ENCODE data around the gene FCAMR. TPM values are rescaled to one million over a fixed set of nuclear protein-coding genes. Genes with fewer than 3 reads are reported as not detected.

FCAMR gene, protein sequence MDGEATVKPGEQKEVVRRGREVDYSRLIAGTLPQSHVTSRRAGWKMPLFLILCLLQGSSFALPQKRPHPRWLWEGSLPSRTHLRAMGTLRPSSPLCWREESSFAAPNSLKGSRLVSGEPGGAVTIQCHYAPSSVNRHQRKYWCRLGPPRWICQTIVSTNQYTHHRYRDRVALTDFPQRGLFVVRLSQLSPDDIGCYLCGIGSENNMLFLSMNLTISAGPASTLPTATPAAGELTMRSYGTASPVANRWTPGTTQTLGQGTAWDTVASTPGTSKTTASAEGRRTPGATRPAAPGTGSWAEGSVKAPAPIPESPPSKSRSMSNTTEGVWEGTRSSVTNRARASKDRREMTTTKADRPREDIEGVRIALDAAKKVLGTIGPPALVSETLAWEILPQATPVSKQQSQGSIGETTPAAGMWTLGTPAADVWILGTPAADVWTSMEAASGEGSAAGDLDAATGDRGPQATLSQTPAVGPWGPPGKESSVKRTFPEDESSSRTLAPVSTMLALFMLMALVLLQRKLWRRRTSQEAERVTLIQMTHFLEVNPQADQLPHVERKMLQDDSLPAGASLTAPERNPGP
- not detected in 2 replicates for total RNA-seq (2014; rRNA removed; shearing (Covaris generic))

DNA sequence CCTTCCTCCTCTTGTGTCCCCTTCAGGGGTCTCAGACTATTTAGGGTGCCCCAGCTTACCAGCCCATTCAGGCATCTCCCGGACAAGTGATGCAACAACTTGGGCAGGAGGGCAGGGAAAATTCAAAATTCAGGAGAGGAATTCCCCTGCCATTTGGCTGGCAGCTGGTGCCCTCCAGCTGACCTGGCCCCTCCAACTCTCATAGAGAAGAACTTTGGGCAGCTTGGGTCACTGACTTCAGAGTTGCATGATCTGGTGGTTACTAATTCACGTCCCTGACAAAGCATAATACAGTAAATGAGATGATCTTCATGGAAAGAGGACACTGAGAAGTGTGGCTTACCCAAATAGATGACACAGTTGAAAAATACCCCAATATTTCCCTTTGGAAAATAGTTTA lies at the start of gene FCAMR:
Gene FCAMR (minus strand): TSS at position 15 of the 400 bp plus-strand sequence. CDS start 335 bp downstream, outside the sequence.

DNA sequence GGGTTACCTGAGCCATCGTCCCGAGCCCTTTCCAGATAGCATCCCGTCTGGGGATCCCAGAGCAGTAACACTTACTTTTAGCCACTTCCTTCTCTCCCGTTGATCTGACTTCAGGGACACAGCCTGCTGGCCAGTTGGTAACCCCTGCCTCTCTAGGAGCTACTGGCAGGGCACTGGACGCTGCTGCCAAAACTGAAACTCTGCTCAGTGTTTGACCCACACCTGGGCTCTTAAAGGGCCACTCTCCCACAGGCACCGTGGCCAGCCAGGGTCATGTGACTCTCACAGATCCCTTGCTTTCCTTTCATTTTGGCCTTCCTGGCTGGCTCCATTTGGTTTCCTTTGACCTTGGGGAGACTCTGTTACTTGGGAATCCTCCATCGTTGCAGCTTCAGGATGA lies 24.0 kb downstream of the FCAMR start, which contains the start of gene PIGR:
Gene PIGR (minus strand): TSS at position 206 of the 400 bp plus-strand sequence. CDS start 5,935 bp downstream, outside the sequence.

DNA sequence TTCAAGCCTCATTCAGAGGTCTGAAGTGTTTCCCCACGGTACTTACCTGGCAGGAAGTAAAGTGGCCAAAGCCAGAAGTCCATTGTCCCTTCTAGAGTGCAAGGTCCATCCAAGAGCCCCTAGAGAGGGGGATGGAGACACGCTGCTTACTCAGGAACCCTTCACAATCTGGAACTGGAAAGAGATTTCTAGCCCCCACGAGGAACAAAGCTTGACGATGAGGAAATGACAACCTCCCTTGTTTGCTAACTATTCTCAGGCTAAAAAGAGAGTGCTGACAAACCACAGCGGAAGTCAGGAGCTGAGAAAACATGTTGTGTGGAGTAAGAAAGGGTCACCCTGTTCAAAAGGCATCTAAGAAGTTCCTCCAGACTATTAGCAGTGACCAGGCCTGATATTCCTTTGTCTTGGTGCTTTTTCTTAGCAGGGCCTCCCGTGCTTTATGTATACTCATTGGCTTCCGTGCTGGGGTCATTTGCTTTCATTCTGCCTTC lies 48.4 kb downstream of the FCAMR start, which contains the start of gene FCMR:
Gene FCMR (minus strand): TSS at position 170 of the 494 bp plus-strand sequence. CDS start 87 bp downstream, at position 83.

Other genes with a start within 250 kb of the FCAMR start
- not detected in 2 replicates for gene IL19, start 199.7 kb downstream of the FCAMR start, total RNA-seq (2014; rRNA removed; shearing (Covaris generic))
- 0.19 and 0.34 TPM in 2 replicates for gene IL10, start 198.0 kb downstream of the FCAMR start, total RNA-seq (2014; rRNA removed; shearing (Covaris generic))
- 0.23 TPM in 1 of 2 replicates, not detected in the other for gene IL20, start 104.8 kb downstream of the FCAMR start, total RNA-seq (2014; rRNA removed; shearing (Covaris generic))
- 101 and 122 TPM in 2 replicates for gene IL24, start 73.0 kb downstream of the FCAMR start, total RNA-seq (2014; rRNA removed; shearing (Covaris generic))
- gene FCMR, start 48.5 kb downstream of the FCAMR start, total RNA-seq (2014; rRNA removed; shearing (Covaris generic)) = 0.37 and 1.2 TPM in 2 replicates
- 0.03 TPM in 1 of 2 replicates, not detected in the other for gene PIGR, start 24.0 kb downstream of the FCAMR start, total RNA-seq (2014; rRNA removed; shearing (Covaris generic))
- 0.04 and 0.13 TPM in 2 replicates for gene C1orf116, start 62.3 kb upstream of the FCAMR start, total RNA-seq (2014; rRNA removed; shearing (Covaris generic))
- gene YOD1, start 80.7 kb upstream of the FCAMR start, total RNA-seq (2014; rRNA removed; shearing (Covaris generic)) = 18.1 and 18.3 TPM in 2 replicates
- 5.8 and 7.3 TPM in 2 replicates for gene PFKFB2, start 82.8 kb upstream of the FCAMR start, total RNA-seq (2014; rRNA removed; shearing (Covaris generic))
- gene C4BPB, start 118.4 kb upstream of the FCAMR start, total RNA-seq (2014; rRNA removed; shearing (Covaris generic)) = not detected in 2 replicates
- not detected in 2 replicates for gene C4BPA, start 133.8 kb upstream of the FCAMR start, total RNA-seq (2014; rRNA removed; shearing (Covaris generic))